ENCODE data around the gene ACAN. TPM values are rescaled to one million over a fixed set of nuclear protein-coding genes. Genes with fewer than 3 reads are reported as not detected.

ACAN gene
- total RNA-seq, 3 donors from 2014 or later = not detected

GRCh38 chr15:88842156-88842555, 38.9 kb downstream of the ACAN start:
- peaks cover 8% of the 10 kb centered on the region for H3K27me3 Mint-ChIP-seq (ENCODE audit: low read depth)
- peaks cover 3% of the 10 kb centered on the region for H3K4me1 Mint-ChIP-seq (ENCODE audit: low read depth)
- H3K9me3 Mint-ChIP-seq = no peaks in the 10 kb centered on the region
- H3K4me3 Mint-ChIP-seq = no peak overlapping the region
- ATAC-seq (no peak), DNase-seq (no peak)
- H3K36me3 Mint-ChIP-seq (ENCODE audit: insufficient read depth) = no peaks in the 10 kb centered on the region

- H3K36me3 Mint-ChIP-seq (ENCODE audit: insufficient read depth) = no peaks in the 10 kb centered on the region
- ATAC-seq (no peak), DNase-seq (no peak)
- H3K4me3 Mint-ChIP-seq = no peak overlapping the region
- no peaks in the 10 kb centered on the region for H3K9me3 Mint-ChIP-seq
- H3K4me1 Mint-ChIP-seq (ENCODE audit: low read depth) = peaks cover 3% of the 10 kb centered on the region
- peaks cover 9% of the 10 kb centered on the region for H3K27me3 Mint-ChIP-seq (ENCODE audit: low read depth)
These were observed 40.1 kb downstream of the ACAN start for GRCh38 chr15:88843334-88843733.

- H3K27me3 Mint-ChIP-seq (ENCODE audit: low read depth) = peaks cover 8% of the 10 kb centered on the region
- H3K4me1 Mint-ChIP-seq (ENCODE audit: low read depth) = peaks cover 3% of the 10 kb centered on the region
- H3K36me3 Mint-ChIP-seq (ENCODE audit: insufficient read depth) = no peaks in the 10 kb centered on the region
- H3K9me3 Mint-ChIP-seq = no peaks in the 10 kb centered on the region
- DNase-seq = no peak
- ATAC-seq = peak in 1 of 2 donors; percentile 44
- no peak overlapping the region for H3K4me3 Mint-ChIP-seq
These were observed 41.6 kb downstream of the ACAN start for GRCh38 chr15:88844749-88845386.

- H3K9me3 Mint-ChIP-seq = no peaks in the 10 kb centered on the region
- ATAC-seq = no peak
- H3K36me3 Mint-ChIP-seq (ENCODE audit: insufficient read depth) = no peaks in the 10 kb centered on the region
- no peak overlapping the region for H3K4me3 Mint-ChIP-seq
- peaks cover 8% of the 10 kb centered on the region for H3K27me3 Mint-ChIP-seq (ENCODE audit: low read depth)
- no peak for DNase-seq
- H3K4me1 Mint-ChIP-seq (ENCODE audit: low read depth) = peaks cover 3% of the 10 kb centered on the region
These were observed 42.4 kb downstream of the ACAN start for GRCh38 chr15:88845616-88846015.

GRCh38 chr15:88847144-88847543, 43.9 kb downstream of the ACAN start:
- no peak overlapping the region for H3K4me3 Mint-ChIP-seq
- H3K9me3 Mint-ChIP-seq = no peaks in the 10 kb centered on the region
- DNase-seq (no peak), ATAC-seq (no peak)
- H3K4me1 Mint-ChIP-seq (ENCODE audit: low read depth) = peaks cover 3% of the 10 kb centered on the region
- H3K27me3 Mint-ChIP-seq (ENCODE audit: low read depth) = peaks cover 8% of the 10 kb centered on the region
- no peaks in the 10 kb centered on the region for H3K36me3 Mint-ChIP-seq (ENCODE audit: insufficient read depth)

GRCh38 chr15:88848203-88848602, 45.0 kb downstream of the ACAN start:
- Mint-ChIP-seq H3K4me1 (ENCODE audit: low read depth) (peaks cover 3% of the 10 kb centered on the region), H3K36me3 (ENCODE audit: insufficient read depth) (no peaks in the 10 kb centered on the region), H3K27me3 (ENCODE audit: low read depth) (peaks cover 8% of the 10 kb centered on the region), H3K9me3 (no peaks in the 10 kb centered on the region), H3K4me3 (no peak overlapping the region)
- ATAC-seq (no peak), DNase-seq (no peak)

- ATAC-seq = no peak
- H3K36me3 Mint-ChIP-seq (ENCODE audit: insufficient read depth) = no peaks in the 10 kb centered on the region
- peaks cover 6% of the 10 kb centered on the region for H3K27me3 Mint-ChIP-seq (ENCODE audit: low read depth)
- no peak for DNase-seq
- H3K4me3 Mint-ChIP-seq = no peak overlapping the region
- peaks cover 3% of the 10 kb centered on the region for H3K4me1 Mint-ChIP-seq (ENCODE audit: low read depth)
- H3K9me3 Mint-ChIP-seq = peaks cover 7% of the 10 kb centered on the region
These were observed 46.3 kb downstream of the ACAN start for GRCh38 chr15:88849376-88850072.

- Mint-ChIP-seq H3K36me3 (ENCODE audit: insufficient read depth) (no peaks in the 10 kb centered on the region), H3K9me3 (peaks cover 14% of the 10 kb centered on the region), H3K4me1 (ENCODE audit: low read depth) (no peaks in the 10 kb centered on the region), H3K27me3 (ENCODE audit: low read depth) (peaks cover 5% of the 10 kb centered on the region), H3K4me3 (no peak overlapping the region)
- ATAC-seq = no peak
- DNase-seq = no peak
These were observed 49.2 kb downstream of the ACAN start for GRCh38 chr15:88852476-88852875.

- Mint-ChIP-seq H3K4me1 (ENCODE audit: low read depth) (no peaks in the 10 kb centered on the region), H3K36me3 (ENCODE audit: insufficient read depth) (peaks cover 6% of the 10 kb centered on the region), H3K4me3 (no peak overlapping the region), H3K9me3 (peaks cover 10% of the 10 kb centered on the region), H3K27me3 (ENCODE audit: low read depth) (no peaks in the 10 kb centered on the region)
- DNase-seq = no peak
- ATAC-seq = no peak
These were observed 55.7 kb downstream of the ACAN start for GRCh38 chr15:88858934-88859333.

GRCh38 chr15:88859550-88859949, 56.3 kb downstream of the ACAN start:
- H3K9me3 Mint-ChIP-seq = peaks cover 6% of the 10 kb centered on the region
- H3K36me3 Mint-ChIP-seq (ENCODE audit: insufficient read depth) = peaks cover 6% of the 10 kb centered on the region
- H3K4me3 Mint-ChIP-seq = no peak overlapping the region
- no peaks in the 10 kb centered on the region for H3K27me3 Mint-ChIP-seq (ENCODE audit: low read depth)
- DNase-seq (no peak), ATAC-seq (no peak)
- no peaks in the 10 kb centered on the region for H3K4me1 Mint-ChIP-seq (ENCODE audit: low read depth)

- Mint-ChIP-seq H3K9me3 (no peaks in the 10 kb centered on the region), H3K4me3 (no peak overlapping the region), H3K4me1 (ENCODE audit: low read depth) (no peaks in the 10 kb centered on the region), H3K27me3 (ENCODE audit: low read depth) (no peaks in the 10 kb centered on the region), H3K36me3 (ENCODE audit: insufficient read depth) (peaks cover 6% of the 10 kb centered on the region)
- DNase-seq (no peak), ATAC-seq (no peak)
These were observed 57.0 kb downstream of the ACAN start for GRCh38 chr15:88860212-88860611.

- DNase-seq (no peak), ATAC-seq (no peak)
- no peaks in the 10 kb centered on the region for H3K27me3 Mint-ChIP-seq (ENCODE audit: low read depth)
- no peaks in the 10 kb centered on the region for H3K4me1 Mint-ChIP-seq (ENCODE audit: low read depth)
- H3K9me3 Mint-ChIP-seq = no peaks in the 10 kb centered on the region
- no peak overlapping the region for H3K4me3 Mint-ChIP-seq
- H3K36me3 Mint-ChIP-seq (ENCODE audit: insufficient read depth) = peaks cover 6% of the 10 kb centered on the region
These were observed 60.2 kb downstream of the ACAN start for GRCh38 chr15:88863412-88863811.

GRCh38 chr15:88864861-88865497, 61.7 kb downstream of the ACAN start:
- no peak for ATAC-seq
- Mint-ChIP-seq H3K4me3 (no peak overlapping the region), H3K4me1 (ENCODE audit: low read depth) (no peaks in the 10 kb centered on the region), H3K36me3 (ENCODE audit: insufficient read depth) (peaks cover 2% of the 10 kb centered on the region), H3K9me3 (no peaks in the 10 kb centered on the region), H3K27me3 (ENCODE audit: low read depth) (no peaks in the 10 kb centered on the region)
- no peak for DNase-seq

GRCh38 chr15:88865498-88866099, 62.4 kb downstream of the ACAN start:
- DNase-seq (no peak), ATAC-seq (no peak)
- Mint-ChIP-seq H3K9me3 (no peaks in the 10 kb centered on the region), H3K4me1 (ENCODE audit: low read depth) (no peaks in the 10 kb centered on the region), H3K4me3 (no peak overlapping the region), H3K27me3 (ENCODE audit: low read depth) (no peaks in the 10 kb centered on the region), H3K36me3 (ENCODE audit: insufficient read depth) (no peaks in the 10 kb centered on the region)
